Natural killer cell treated with Interleukin-12 subunit alpha and Interleukin-12 subunit beta and Interleukin-15 and Interleukin-18, amount 100 ng/mL, for 72 hours (primary cell): ENCODE results near the gene ATP13A4. TPM values are rescaled to one million over a fixed set of nuclear protein-coding genes. Genes with fewer than 3 reads are reported as not detected.

Experiments
- ATAC-seq, 2 donors: fragments of 150-1000 bp; cut with Tn5 transposase in 1 of 2; sonication (Bioruptor Pico), chemical (Tn5 transposase) in 1 of 2; 2 replicates each; pipeline ENCODE4 v1.10.0; 2021
- DNase-seq: peaks from one replicate; pipeline ENCODE4 v3.0.0; 2022; ENCODE audit warnings: low spot score
- H3K27ac Mint-ChIP-seq, 2 donors: 1 replicate in 1 of 2; 2 replicates in 1 of 2; pipeline ENCODE4 v1.8.0; 2022; ENCODE audit warnings: mixed read lengths in 2 of 2, mild to moderate bottlenecking in 1 of 2, moderate library complexity in 1 of 2
- H3K27me3 Mint-ChIP-seq, 2 donors: 1 replicate in 1 of 2; 2 replicates in 1 of 2; pipeline ENCODE4 v1.8.0; 2022; ENCODE audit warnings: mixed read lengths in 2 of 2
- H3K36me3 Mint-ChIP-seq: one replicate; pipeline ENCODE4 v1.8.0; 2022; ENCODE audit warnings: mixed read lengths
- H3K4me1 Mint-ChIP-seq, 2 donors: 1 replicate in 1 of 2; 2 replicates in 1 of 2; pipeline ENCODE4 v1.8.0; 2022; ENCODE audit warnings: low read depth in 2 of 2, mixed read lengths in 2 of 2, mild to moderate bottlenecking in 1 of 2
- H3K4me3 Mint-ChIP-seq: one replicate; pipeline ENCODE4 v1.8.0; 2022; ENCODE audit warnings: mixed read lengths
- H3K9me3 Mint-ChIP-seq: 2 replicates; pipeline ENCODE4 v1.8.0; 2022; ENCODE audit warnings: mixed read lengths
- total RNA-seq, 2 donors: library from RNA; stranded (reverse); gene quantifications; one replicate each; pipeline ENCODE4 v1.2.3, GENCODE V29; 2022

Gene ATP13A4
- total RNA-seq, 2 donors from 2014 or later: 0.92 to 2.1 TPM

- H3K9me3 Mint-ChIP-seq: peaks cover 2% of the 10 kb centered on the region
- no peaks in the 10 kb centered on the region for H3K4me1 Mint-ChIP-seq
- no peak overlapping the region for H3K27ac Mint-ChIP-seq
- no peak overlapping the region for H3K4me3 Mint-ChIP-seq
- peaks cover 4 to 15% of the 10 kb centered on the region in 2 donors for H3K27me3 Mint-ChIP-seq
- ATAC-seq (no peak), DNase-seq (no peak)
- no peaks in the 10 kb centered on the region for H3K36me3 Mint-ChIP-seq
Measured at GRCh38 chr3:193388361-193388760, 166.3 kb downstream of the ATP13A4 start.

GRCh38 chr3:193387596-193387995, 167.1 kb downstream of the ATP13A4 start:
- ATAC-seq (no peak), DNase-seq (no peak)
- no peak overlapping the region for H3K27ac Mint-ChIP-seq
- no peak overlapping the region for H3K4me3 Mint-ChIP-seq
- peaks cover 2% of the 10 kb centered on the region for H3K9me3 Mint-ChIP-seq
- peaks cover 4 to 15% of the 10 kb centered on the region in 2 donors for H3K27me3 Mint-ChIP-seq
- no peaks in the 10 kb centered on the region for H3K36me3 Mint-ChIP-seq
- no peaks in the 10 kb centered on the region for H3K4me1 Mint-ChIP-seq

GRCh38 chr3:193378706-193379105, 176.0 kb downstream of the ATP13A4 start, which contains the start of gene ATP13A5:
ATP13A5 (minus strand) TSS chr3:193378753; CDS start chr3:193378725, 28 bp downstream.
- no peak within 1 kb of the TSS for H3K4me3 Mint-ChIP-seq
- H3K36me3 Mint-ChIP-seq: no peaks in the 10 kb centered on the region
- peaks cover 4% of the 10 kb centered on the region for H3K9me3 Mint-ChIP-seq
- peaks cover 5 to 7% of the 10 kb centered on the region in 2 donors for H3K27me3 Mint-ChIP-seq
- H3K27ac Mint-ChIP-seq: no peak within 1 kb of the TSS
- DNase-seq: no peak
- no peaks in the 10 kb centered on the region for H3K4me1 Mint-ChIP-seq
- no peak for ATAC-seq

- Mint-ChIP-seq H3K4me3 (no peak overlapping the region), H3K27ac (no peak overlapping the region), H3K4me1 (no peaks in the 10 kb centered on the region), H3K9me3 (peaks cover 6% of the 10 kb centered on the region), H3K36me3 (no peaks in the 10 kb centered on the region), H3K27me3 (peaks cover 9 to 10% of the 10 kb centered on the region in 2 donors)
- DNase-seq (no peak), ATAC-seq (no peak)
Measured at GRCh38 chr3:193377591-193377990, 177.1 kb downstream of the ATP13A4 start.

- DNase-seq (no peak), ATAC-seq (no peak)
- H3K36me3 Mint-ChIP-seq: no peaks in the 10 kb centered on the region
- no peak overlapping the region for H3K4me3 Mint-ChIP-seq
- H3K9me3 Mint-ChIP-seq: peaks cover 5% of the 10 kb centered on the region
- no peak overlapping the region for H3K27ac Mint-ChIP-seq
- no peaks in the 10 kb centered on the region for H3K4me1 Mint-ChIP-seq
- H3K27me3 Mint-ChIP-seq: peaks cover 9 to 11% of the 10 kb centered on the region in 2 donors
Measured at GRCh38 chr3:193375614-193376013, 179.1 kb downstream of the ATP13A4 start.

- no peak for ATAC-seq
- DNase-seq: no peak
- Mint-ChIP-seq H3K9me3 (peaks cover 3% of the 10 kb centered on the region), H3K4me1 (no peaks in the 10 kb centered on the region), H3K27ac (no peak overlapping the region), H3K4me3 (no peak overlapping the region), H3K36me3 (no peaks in the 10 kb centered on the region), H3K27me3 (peaks cover 9% of the 10 kb centered on the region in 2 donors)
Measured at GRCh38 chr3:193372783-193373182, 181.9 kb downstream of the ATP13A4 start.

GRCh38 chr3:193367868-193368267, 186.8 kb downstream of the ATP13A4 start:
- Mint-ChIP-seq H3K4me1 (no peaks in the 10 kb centered on the region), H3K4me3 (no peak overlapping the region), H3K36me3 (no peaks in the 10 kb centered on the region), H3K27ac (no peak overlapping the region), H3K27me3 (peaks cover 8 to 9% of the 10 kb centered on the region in 2 donors), H3K9me3 (no peaks in the 10 kb centered on the region)
- ATAC-seq (no peak), DNase-seq (no peak)

GRCh38 chr3:193357291-193357690, 197.4 kb downstream of the ATP13A4 start:
- no peak overlapping the region for H3K27ac Mint-ChIP-seq
- no peak overlapping the region for H3K4me3 Mint-ChIP-seq
- ATAC-seq (no peak), DNase-seq (no peak)
- H3K27me3 Mint-ChIP-seq: peaks cover 4% of the 10 kb centered on the region in 2 donors
- H3K36me3 Mint-ChIP-seq: no peaks in the 10 kb centered on the region
- no peaks in the 10 kb centered on the region for H3K4me1 Mint-ChIP-seq
- H3K9me3 Mint-ChIP-seq: peaks cover 4% of the 10 kb centered on the region

- no peak for DNase-seq
- Mint-ChIP-seq H3K4me1 (no peaks in the 10 kb centered on the region), H3K9me3 (peaks cover 4% of the 10 kb centered on the region), H3K27me3 (peaks cover 4% of the 10 kb centered on the region in 2 donors), H3K36me3 (no peaks in the 10 kb centered on the region), H3K4me3 (no peak overlapping the region), H3K27ac (no peak overlapping the region)
- ATAC-seq: no peak
Measured at GRCh38 chr3:193354423-193354822, 200.3 kb downstream of the ATP13A4 start.

Other genes with a start within 250 kb of the ATP13A4 start
- gene ATP13A5, start 176.1 kb downstream of the ATP13A4 start, total RNA-seq: not detected
- gene OPA1, start 38.3 kb upstream of the ATP13A4 start, total RNA-seq: 10 to 100 TPM; 62.3 to 84.6 TPM